ENCODE data around the gene ATXN7.

ATXN7 gene

DNA sequence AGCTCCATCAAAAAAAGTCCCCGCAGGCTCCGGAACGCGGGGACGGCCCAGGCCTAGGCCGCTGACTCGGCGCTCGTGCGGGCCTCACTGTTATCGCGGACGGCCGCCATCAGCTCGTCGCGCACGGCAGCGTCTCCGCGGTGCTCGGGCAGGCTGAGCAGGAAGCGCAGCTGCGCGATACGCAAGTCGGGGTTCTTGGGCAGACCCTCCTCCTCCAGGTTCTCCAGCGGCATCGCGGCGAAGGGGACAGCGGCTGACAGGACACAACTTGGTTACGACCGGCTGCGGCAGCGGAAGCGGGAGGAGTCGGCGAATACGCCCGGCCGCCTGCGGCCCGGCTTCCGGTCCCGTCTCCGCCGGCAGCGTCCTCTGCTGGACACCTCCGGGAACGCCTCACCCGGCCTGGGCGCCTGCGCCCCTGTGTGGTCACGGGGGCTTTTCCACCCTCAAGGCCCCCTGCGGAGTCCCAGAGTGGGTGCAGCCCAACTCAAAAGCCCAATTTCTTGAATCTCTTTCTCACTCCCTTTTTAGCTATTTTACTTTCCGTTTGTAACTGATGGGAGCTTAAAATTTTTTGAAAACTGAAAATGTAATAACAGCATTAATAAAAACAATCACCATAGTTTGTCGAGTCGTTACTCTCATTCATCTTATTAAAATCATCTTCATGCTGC, 159.7 kb downstream of the ATXN7 start, which contains the start of gene PSMD6:
Gene PSMD6 (minus strand): TSS at position 308 of the 674 bp plus-strand sequence. CDS start 75 bp downstream, at position 233.
- no peaks in the 10 kb centered on the region for H3K9me3 ChIP-seq
- H4K20me1 ChIP-seq = peaks cover 36% of the 10 kb centered on the region
- H3K4me1 ChIP-seq = peaks cover 27% of the 10 kb centered on the region
- TF ChIP-seq Cebpa-rat (IDR thresholded peaks at IDR 0.05) = no peak
- H3K27ac ChIP-seq = peak within 1 kb of the TSS; percentile 88
- peak within 1 kb of the TSS; percentile 95 for H3K9ac ChIP-seq
- peak within 1 kb of the TSS; percentile 84 for H3K4me3 ChIP-seq
- no peaks in the 10 kb centered on the region for H3K27me3 ChIP-seq
- peak within 1 kb of the TSS; percentile 91 for H3K4me2 ChIP-seq
- peaks cover 31% of the 10 kb centered on the region for H3K36me3 ChIP-seq

GRCh38 chr3:64023861-64024223, 160.2 kb downstream of the ATXN7 start:
- peak overlapping the region; percentile 91 for H3K4me2 ChIP-seq
- H3K9me3 ChIP-seq = no peaks in the 10 kb centered on the region
- H4K20me1 ChIP-seq = peaks cover 34% of the 10 kb centered on the region
- peak overlapping the region; percentile 84 for H3K4me3 ChIP-seq
- H3K9ac ChIP-seq = no peak overlapping the region
- TF ChIP-seq Cebpa-rat (IDR thresholded peaks at IDR 0.05) = no peak
- H3K27ac ChIP-seq = no peak overlapping the region
- H3K27me3 ChIP-seq = no peaks in the 10 kb centered on the region
- H3K4me1 ChIP-seq = peaks cover 27% of the 10 kb centered on the region
- peaks cover 26% of the 10 kb centered on the region for H3K36me3 ChIP-seq

DNA sequence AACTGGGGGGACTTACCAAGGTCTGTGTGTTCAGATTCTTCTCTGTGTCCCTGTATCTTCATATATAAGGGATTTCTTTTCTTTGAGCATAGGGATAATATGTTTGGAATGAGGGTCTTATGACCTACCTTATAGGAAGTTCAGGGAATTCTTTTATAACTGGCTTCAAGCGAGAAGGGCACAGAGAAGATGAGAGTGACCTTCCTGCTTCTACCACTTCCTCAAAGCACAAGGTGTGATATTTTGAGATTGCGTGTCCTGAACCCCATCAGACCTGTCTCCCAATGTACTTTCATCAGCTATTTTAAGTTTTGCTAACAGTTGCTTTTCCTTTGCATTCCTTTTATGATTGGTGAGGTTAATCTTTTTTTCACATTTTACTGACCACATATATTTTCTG, 162.7 kb downstream of the ATXN7 start:
- TF ChIP-seq Cebpa-rat (IDR thresholded peaks at IDR 0.05) = no peak
- no peaks in the 10 kb centered on the region for H3K9me3 ChIP-seq

DNA sequence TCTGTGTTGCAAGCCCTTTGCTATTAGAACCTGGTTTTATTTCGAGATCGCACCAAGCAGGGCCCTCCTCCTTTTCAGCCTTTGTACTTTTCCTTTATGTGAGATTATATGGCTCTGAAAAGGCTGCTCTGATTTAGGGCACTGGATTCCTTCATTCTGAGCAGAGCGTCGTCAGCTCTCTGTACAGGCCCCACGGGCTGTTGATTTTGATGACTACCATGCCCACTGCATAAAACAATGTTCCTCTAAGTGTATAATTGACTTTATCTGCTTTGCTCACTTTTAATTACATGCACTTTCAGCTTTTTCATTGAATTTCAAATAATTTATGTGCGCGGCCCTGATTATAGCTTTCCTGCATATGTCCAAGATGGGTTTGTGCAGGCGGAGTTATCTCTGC, 164.0 kb downstream of the ATXN7 start:
- peaks cover 5% of the 10 kb centered on the region; the same call in 1 of the 2 replicates for H4K20me1 ChIP-seq
- no peak overlapping the region for H3K4me3 ChIP-seq
- H3K9ac ChIP-seq = no peak overlapping the region
- no peak overlapping the region for H3K4me2 ChIP-seq
- H3K27ac ChIP-seq = no peak overlapping the region
- peaks cover 4% of the 10 kb centered on the region for H3K4me1 ChIP-seq
- H3K9me3 ChIP-seq = no peaks in the 10 kb centered on the region
- no peaks in the 10 kb centered on the region for H3K36me3 ChIP-seq
- no peak for TF ChIP-seq Cebpa-rat (IDR thresholded peaks at IDR 0.05)
- H3K27me3 ChIP-seq = no peaks in the 10 kb centered on the region

More for the DNA sequence above, 162.7 kb downstream of the ATXN7 start:
- Histone ChIP-seq H3K4me1 (peaks cover 17% of the 10 kb centered on the region), H3K27ac (no peak overlapping the region), H4K20me1 (peaks cover 16% of the 10 kb centered on the region), H3K27me3 (no peaks in the 10 kb centered on the region), H3K4me2 (no peak overlapping the region), H3K4me3 (no peak overlapping the region), H3K36me3 (peaks cover 5% of the 10 kb centered on the region; the same call in 1 of the 2 replicates), H3K9ac (no peak overlapping the region)

GRCh38 chr3:64028754-64029153, 165.1 kb downstream of the ATXN7 start:
- H3K4me2 ChIP-seq = no peak overlapping the region
- H3K9me3 ChIP-seq = peaks cover 3% of the 10 kb centered on the region; the same call in 1 of the 2 replicates
- no peak for TF ChIP-seq Cebpa-rat (IDR thresholded peaks at IDR 0.05)
- H3K4me1 ChIP-seq = 0 out of 2 replicates have a peak, but pooled peaks cover 2% of the 10 kb centered on the region
- no peaks in the 10 kb centered on the region for H3K36me3 ChIP-seq
- H3K4me3 ChIP-seq = no peak overlapping the region
- no peak overlapping the region for H3K27ac ChIP-seq
- no peaks in the 10 kb centered on the region for H3K27me3 ChIP-seq
- no peaks in the 10 kb centered on the region for H4K20me1 ChIP-seq
- no peak overlapping the region for H3K9ac ChIP-seq

GRCh38 chr3:64029287-64029686, 165.6 kb downstream of the ATXN7 start:
- peaks cover 9% of the 10 kb centered on the region for H3K9me3 ChIP-seq
- H3K27ac ChIP-seq = no peak overlapping the region
- H4K20me1 ChIP-seq = no peaks in the 10 kb centered on the region
- no peak overlapping the region for H3K4me2 ChIP-seq
- no peak overlapping the region for H3K9ac ChIP-seq
- no peak overlapping the region for H3K4me3 ChIP-seq
- H3K36me3 ChIP-seq = no peaks in the 10 kb centered on the region
- no peaks in the 10 kb centered on the region for H3K27me3 ChIP-seq
- TF ChIP-seq Cebpa-rat (IDR thresholded peaks at IDR 0.05) = no peak
- H3K4me1 ChIP-seq = no peaks in the 10 kb centered on the region

- peaks cover 12% of the 10 kb centered on the region for H3K9me3 ChIP-seq
- no peaks in the 10 kb centered on the region for H3K4me1 ChIP-seq
- H3K4me2 ChIP-seq = peak overlapping the region; percentile 78
- H3K9ac ChIP-seq = no peak overlapping the region
- no peaks in the 10 kb centered on the region for H3K27me3 ChIP-seq
- no peaks in the 10 kb centered on the region for H4K20me1 ChIP-seq
- no peaks in the 10 kb centered on the region for H3K36me3 ChIP-seq
- no peak overlapping the region for H3K27ac ChIP-seq
- peak overlapping the region; percentile 56 for H3K4me3 ChIP-seq
- TF ChIP-seq Cebpa-rat (IDR thresholded peaks at IDR 0.05) = no peak
These were observed 167.1 kb downstream of the ATXN7 start for GRCh38 chr3:64030741-64031140.

GRCh38 chr3:64031540-64032508, 168.2 kb downstream of the ATXN7 start:
- no peak for TF ChIP-seq Cebpa-rat (IDR thresholded peaks at IDR 0.05)

GRCh38 chr3:64033069-64033468, 169.4 kb downstream of the ATXN7 start:
- Histone ChIP-seq H3K27ac (no peak overlapping the region), H3K4me1 (no peaks in the 10 kb centered on the region), H3K9me3 (peaks cover 12% of the 10 kb centered on the region), H3K27me3 (no peaks in the 10 kb centered on the region), H3K4me3 (no peak overlapping the region), H3K36me3 (no peaks in the 10 kb centered on the region), H3K4me2 (no peak overlapping the region), H3K9ac (no peak overlapping the region), H4K20me1 (no peaks in the 10 kb centered on the region)
- TF ChIP-seq Cebpa-rat (IDR thresholded peaks at IDR 0.05) = no peak

More at GRCh38 chr3:64031540-64032508, 168.2 kb downstream of the ATXN7 start:
- Histone ChIP-seq H4K20me1 (no peaks in the 10 kb centered on the region), H3K4me1 (no peaks in the 10 kb centered on the region), H3K9me3 (peaks cover 12% of the 10 kb centered on the region), H3K36me3 (no peaks in the 10 kb centered on the region), H3K9ac (no peak overlapping the region), H3K4me3 (no peak overlapping the region), H3K27me3 (no peaks in the 10 kb centered on the region), H3K4me2 (no peak overlapping the region), H3K27ac (no peak overlapping the region)

- H3K4me3 ChIP-seq = no peak overlapping the region
- peaks cover 12% of the 10 kb centered on the region for H3K9me3 ChIP-seq
- H3K27me3 ChIP-seq = no peaks in the 10 kb centered on the region
- no peaks in the 10 kb centered on the region for H4K20me1 ChIP-seq
- H3K27ac ChIP-seq = no peak overlapping the region
- no peaks in the 10 kb centered on the region for H3K4me1 ChIP-seq
- no peak overlapping the region for H3K9ac ChIP-seq
- no peak for TF ChIP-seq Cebpa-rat (IDR thresholded peaks at IDR 0.05)
- no peaks in the 10 kb centered on the region for H3K36me3 ChIP-seq
- H3K4me2 ChIP-seq = no peak overlapping the region
These were observed 173.4 kb downstream of the ATXN7 start for GRCh38 chr3:64037084-64037483.
